ENCODE data around the gene ADGRL4. TPM values are rescaled to one million over a fixed set of nuclear protein-coding genes. Genes with fewer than 3 reads are reported as not detected.
A peak's percentile ranks its signal among the peaks of the same experiment; 100 is the strongest.

ADGRL4 gene
- total RNA-seq, 1 donor from 2014 or later, result 25.3 TPM

GRCh38 chr1:78854556-78854955 is 152.0 kb downstream of the ADGRL4 start:
- ATAC-seq (no peak), DNase-seq (ENCODE audit: missing footprints) (no peak)
- intact Hi-C loops (cut with DNase I), result no loop called here

- DNase-seq (ENCODE audit: missing footprints) (no peak), ATAC-seq (no peak)
- intact Hi-C loops (cut with DNase I), result no loop called here
These were observed 163.0 kb downstream of the ADGRL4 start for GRCh38 chr1:78843546-78843945.

GRCh38 chr1:78843111-78843510 is 163.4 kb downstream of the ADGRL4 start:
- intact Hi-C loops (cut with DNase I), result no loop called here
- DNase-seq (ENCODE audit: missing footprints) (no peak), ATAC-seq (no peak)

GRCh38 chr1:78840453-78841271 is 165.9 kb downstream of the ADGRL4 start:
- no peak for ATAC-seq
- peak; percentile 39 for DNase-seq (ENCODE audit: missing footprints)
- intact Hi-C loops (cut with DNase I), result no loop called here

All from Right ventricle myocardium inferior (tissue), 1 donor.